IMR-90 (cell line): ENCODE results near the gene ZFPM1. TPM values are rescaled to one million over a fixed set of nuclear protein-coding genes. Genes with fewer than 3 reads are reported as not detected.
A peak's percentile ranks its signal among the peaks of the same experiment; 100 is the strongest.

Experiments used
- ATAC-seq: fragments of 200-7000 bp; cut with Tn5 transposase; 2 replicates; pipeline ENCODE4 v1.9.1; 2020; ENCODE audit warnings: low read depth, mild to moderate bottlenecking, moderate library complexity
- BruUV-seq: library from RNA; stranded (reverse); fragments of 400-500 nt; replicated peaks from 2 replicates; lab custom pipeline; 2021; lab: Mats Ljungman, UMichigan
- CTCF ChIA-PET: fragments of 300-600 bp; formaldehyde crosslinking; extraction: SDS; loops from one replicate; lab custom pipeline; 2021; ENCODE audit warnings: antibody characterized with exemption; lab: Yijun Ruan, JAX
- POLR2A ChIA-PET: fragments of 300-600 bp; sonication (Branson Sonifier 250); formaldehyde crosslinking; loops from one replicate; lab custom pipeline; 2022; ENCODE audit warnings: antibody characterized with exemption; ENCODE audit not compliant: unreplicated experiment; lab: Charles Lee
- DNase-seq: peaks from one replicate; pipeline ENCODE4 v3.0.0; 2013
- H2AFZ ChIP-seq: replicated peaks from 2 replicates; pipeline ENCODE3; 2013; ENCODE audit warnings: low read length, mild to moderate bottlenecking; ENCODE audit not compliant: poor library complexity
- H2AK5ac ChIP-seq: 2 replicates; pipeline ENCODE4 v1.6.1; 2013; ENCODE audit warnings: low read depth, low read length, inconsistent platforms
- H2AK9ac ChIP-seq: replicated peaks from 2 replicates; pipeline ENCODE3; 2013; ENCODE audit warnings: mild to moderate bottlenecking, low read depth, low read length, moderate library complexity; ENCODE audit not compliant: poor library complexity
- H2BK120ac ChIP-seq: 2 replicates; pipeline ENCODE4 v1.6.1; 2013; ENCODE audit warnings: low read depth, low read length, inconsistent platforms
- H2BK15ac ChIP-seq: 3 replicates; pipeline ENCODE4 v1.6.1; 2013; ENCODE audit warnings: low read depth, low read length, inconsistent platforms
- H2BK20ac ChIP-seq: 2 replicates; pipeline ENCODE4 v1.6.1; 2013; ENCODE audit warnings: low read depth, mild to moderate bottlenecking, inconsistent platforms, low read length, moderate library complexity
- H2BK5ac ChIP-seq: 2 replicates; pipeline ENCODE4 v1.6.1; 2013; ENCODE audit warnings: mild to moderate bottlenecking, low read depth, low read length, inconsistent platforms; ENCODE audit not compliant: poor library complexity, severe bottlenecking
- H3K14ac ChIP-seq: replicated peaks from 2 replicates; pipeline ENCODE4 v1.6.1; 2013; ENCODE audit warnings: low read depth, low read length, inconsistent platforms
- H3K18ac ChIP-seq: 2 replicates; pipeline ENCODE4 v1.6.1; 2013; ENCODE audit warnings: low read depth, low read length, control low read depth
- H3K23ac ChIP-seq: 2 replicates; pipeline ENCODE4 v1.6.1; 2013; ENCODE audit warnings: low read depth, low read length, inconsistent platforms
- H3K27ac ChIP-seq: 2 replicates; pipeline ENCODE4 v1.5.1; 2013; ENCODE audit warnings: mild to moderate bottlenecking, control low read depth, low read length; ENCODE audit not compliant: insufficient read depth
- H3K27me3 ChIP-seq: 2 replicates; pipeline ENCODE4 v1.6.1; 2013; ENCODE audit warnings: low read length; ENCODE audit not compliant: control insufficient read depth, insufficient read depth
- H3K36me3 ChIP-seq: 2 replicates; pipeline ENCODE4 v1.6.1; 2013; ENCODE audit warnings: low read length, mixed read lengths; ENCODE audit not compliant: control insufficient read depth, insufficient read depth
- H3K4ac ChIP-seq: 2 replicates; pipeline ENCODE4 v1.6.1; 2013; ENCODE audit warnings: low read depth, low read length, inconsistent platforms
- H3K4me1 ChIP-seq: 2 replicates; pipeline ENCODE4 v1.6.1; 2013; ENCODE audit warnings: low read length, mixed read lengths; ENCODE audit not compliant: control insufficient read depth, insufficient read depth
- H3K4me2 ChIP-seq: 2 replicates; pipeline ENCODE4 v1.6.1; 2013; ENCODE audit warnings: low read depth, mild to moderate bottlenecking, control low read depth, low read length, moderate library complexity
- H3K4me3 ChIP-seq: 2 replicates; pipeline ENCODE4 v1.5.1; 2013; ENCODE audit warnings: low read depth, mild to moderate bottlenecking, control low read depth, low read length, moderate library complexity; ENCODE audit not compliant: insufficient read depth
- H3K56ac ChIP-seq: 2 replicates; pipeline ENCODE4 v1.6.1; 2013; ENCODE audit warnings: low read length, inconsistent platforms; ENCODE audit not compliant: insufficient read depth; ENCODE audit errors: extremely low read depth
- H3K79me1 ChIP-seq, 2 experiments: 2 replicates each; pipeline ENCODE4 v1.6.1; 2013; ENCODE audit warnings: low read length in 2 of 2, inconsistent platforms in 1 of 2, low read depth in 1 of 2
- H3K9ac ChIP-seq: 2 replicates; pipeline ENCODE4 v1.6.1; 2013; ENCODE audit warnings: low read depth, low read length, control low read depth
- H3K9me1 ChIP-seq: 2 replicates; pipeline ENCODE4 v1.6.1; 2013; ENCODE audit warnings: low read length, inconsistent platforms; ENCODE audit not compliant: insufficient read depth
- H3K9me3 ChIP-seq: 2 replicates; pipeline ENCODE4 v1.6.1; 2013; ENCODE audit warnings: low read length; ENCODE audit not compliant: control insufficient read depth, insufficient read depth
- H4K20me1 ChIP-seq: 2 replicates; pipeline ENCODE4 v1.6.1; 2013; ENCODE audit warnings: low read length, inconsistent platforms; ENCODE audit not compliant: insufficient read depth
- H4K5ac ChIP-seq: 2 replicates; pipeline ENCODE4 v1.6.1; 2013; ENCODE audit warnings: mild to moderate bottlenecking, low read depth, low read length, control low read depth
- H4K8ac ChIP-seq, 2 experiments: 2 replicates each; pipeline ENCODE4 v1.6.1; 2013; ENCODE audit warnings: low read depth in 2 of 2, low read length in 2 of 2, control low read depth in 1 of 2, inconsistent platforms in 1 of 2
- H4K91ac ChIP-seq: 2 replicates; pipeline ENCODE4 v1.6.1; 2013; ENCODE audit warnings: low read depth, low read length, inconsistent platforms; ENCODE audit not compliant: insufficient read depth
- CHD1 ChIP-seq: IDR thresholded peaks from 2 replicates; pipeline ENCODE4 v1.6.1; 2012; ENCODE audit warnings: low read depth, low read length, improper control_type of control experiment
- FOS ChIP-seq: fragments of 150-350 bp; IDR thresholded peaks from 2 replicates; pipeline ENCODE4 v1.6.1; 2016; ENCODE audit warnings: low read depth, low read length
- MAFK ChIP-seq: IDR thresholded peaks from 2 replicates; pipeline ENCODE4 v1.6.1; 2012; ENCODE audit warnings: low read depth, low read length, improper control_type of control experiment
- MXI1 ChIP-seq: IDR thresholded peaks from 2 replicates; pipeline ENCODE4 v1.6.1; 2012; ENCODE audit warnings: low read depth, mild to moderate bottlenecking, low read length, moderate library complexity, borderline replicate concordance
- NFE2L2 ChIP-seq: fragments of 150-350 bp; IDR thresholded peaks from 2 replicates; pipeline ENCODE4 v1.6.1; 2016; ENCODE audit warnings: low read depth, mild to moderate bottlenecking, low read length
- RAD21 ChIP-seq: IDR thresholded peaks from 2 replicates; pipeline ENCODE4 v1.6.1; 2012; ENCODE audit warnings: low read length, improper control_type of control experiment
- RCOR1 ChIP-seq: IDR thresholded peaks from 2 replicates; pipeline ENCODE4 v1.6.1; 2012; ENCODE audit warnings: mild to moderate bottlenecking, low read length, improper control_type of control experiment; ENCODE audit not compliant: insufficient replicate concordance
- SMC3 ChIP-seq: fragments of 150-350 bp; IDR thresholded peaks from 2 replicates; pipeline ENCODE4 v1.6.1; 2016; ENCODE audit warnings: low read depth, mild to moderate bottlenecking, antibody characterized with exemption, low read length, moderate library complexity
- WGBS, 2 experiments: methylation state at CpG; one replicate each; pipeline versions ENCODE4 v1.1.5 to v1.1.7; 2013; ENCODE audit warnings: missing lambda C conversion rate in 2 of 2; ENCODE audit not compliant: insufficient read length in 1 of 2; ENCODE audit errors: extremely low coverage in 2 of 2; 5-methylcytosine and 5-hydroxymethylcytosine counted together
- dilution Hi-C: fragments of 300-500 bp; cut with HindIII; formaldehyde crosslinking; loops from one replicate; pipeline ENCODE4 v1.14.3; 2018; ENCODE audit warnings: low sequenced_read_pairs; ENCODE audit not compliant: unreplicated experiment
- in situ Hi-C: fragments of 300-500 bp; cut with MboI; formaldehyde crosslinking; loops from 3 replicates; pipeline ENCODE4 v1.14.3; 2019; ENCODE audit warnings: low sequenced_read_pairs, inconsistent platforms, mixed read lengths
- intact Hi-C: fragments of 100-400 bp; cut with micrococcal nuclease; formaldehyde crosslinking; loops from 2 replicates; pipeline ENCODE4 v1.10.0; 2022
- polyA plus RNA-seq, 3 experiments: library from polyadenylated mRNA; depleted of rRNA; stranded (reverse); fragments of >200 nt; gene quantifications; 2 replicates each; pipeline ENCODE4 v1.2.3, GENCODE V29; 2012; ENCODE audit warnings: low replicate concordance in 1 of 3
- total RNA-seq: library from RNA; depleted of rRNA; stranded (reverse); fragments of >200 nt; gene quantifications from 2 replicates; pipeline ENCODE4 v1.2.3, GENCODE V29; 2012
- TF ChIP-seq, protein P1 (sequence below): fragments of 150-350 bp; IDR thresholded peaks from 2 replicates; pipeline ENCODE4 v1.6.1; 2016; ENCODE audit warnings: low read depth, mild to moderate bottlenecking, low read length, moderate library complexity, borderline replicate concordance
- TF ChIP-seq, protein P2 (sequence below): fragments of 150-350 bp; IDR thresholded peaks from 2 replicates; pipeline ENCODE4 v1.6.1; 2017; ENCODE audit warnings: mild to moderate bottlenecking, antibody characterized with exemption, low read length, low read depth

ZFPM1 gene
- total and polyA plus RNA-seq, 2 of the 4 experiments (the other 2 are of a cell fraction): 0.36 to 1.1 TPM

DNA sequence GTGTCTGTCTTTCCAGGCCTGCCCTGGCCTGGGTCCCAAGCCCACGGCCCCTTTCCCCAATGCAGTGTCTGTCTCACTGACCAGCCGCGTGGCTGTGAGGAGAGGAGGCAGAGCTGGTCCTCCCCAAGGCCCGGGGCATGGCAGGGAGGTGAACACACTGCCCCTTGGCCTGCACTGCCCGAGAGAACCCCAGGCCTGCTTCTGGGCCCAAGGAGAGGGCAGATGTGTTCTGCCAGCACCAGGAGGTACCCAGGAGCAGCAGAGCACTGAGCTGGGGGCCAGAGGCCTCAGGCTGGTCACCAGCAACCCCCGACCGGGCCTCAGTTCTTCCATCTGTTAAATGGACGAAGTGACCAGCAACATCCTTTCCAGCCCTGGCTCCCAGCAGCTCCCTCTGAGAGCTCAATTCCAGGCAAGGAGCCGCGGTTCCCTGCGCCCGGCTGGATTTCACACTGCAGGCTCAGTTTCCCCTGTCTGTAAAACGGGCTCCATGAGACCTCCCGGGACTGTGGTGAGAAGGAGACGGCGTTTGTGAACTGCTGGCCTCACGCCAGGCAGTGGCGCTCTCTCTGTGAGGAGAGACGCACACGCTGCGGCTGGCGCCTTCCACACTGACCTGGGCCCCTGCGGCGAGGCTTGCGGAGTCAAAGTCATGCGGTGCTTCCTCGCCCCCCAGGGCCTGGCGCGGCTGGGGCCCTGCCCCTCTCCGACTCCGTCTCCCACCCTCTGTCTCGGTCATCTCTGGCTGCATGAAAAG, 8.1 kb upstream of the ZFPM1 start:
- Histone ChIP-seq H3K79me1 (no peaks in the 10 kb centered on the region), H3K56ac (no peak overlapping the region), H2BK15ac (no peak overlapping the region), H3K4me1 (peaks cover 6% of the 10 kb centered on the region), H4K91ac (no peak overlapping the region), H3K36me3 (peaks cover 6% of the 10 kb centered on the region; the same call in 1 of the 2 replicates), H2AFZ (peak overlapping the region; percentile 8), H3K27me3 (no peaks in the 10 kb centered on the region; the same call in 1 of the 2 replicates), H3K4me3 (no peak overlapping the region), H3K14ac (no peak overlapping the region), H2BK5ac (no peak overlapping the region), H3K9me3 (no peaks in the 10 kb centered on the region), H3K9me1 (peaks cover 2% of the 10 kb centered on the region; the same call in 1 of the 2 replicates), H2BK120ac (no peak overlapping the region), H3K18ac (no peak overlapping the region), H3K4ac (no peak overlapping the region), H2AK5ac (peak overlapping the region; percentile 21; the same call in 1 of the 2 replicates), H3K4me2 (no peak overlapping the region), H3K23ac (no peak overlapping the region), H4K8ac (no peak overlapping the region), H2AK9ac (no peak overlapping the region), H3K27ac (no peak overlapping the region), H4K5ac (no peak overlapping the region), H2BK20ac (no peak overlapping the region), H3K9ac (no peak overlapping the region), H4K20me1 (peaks cover 45% of the 10 kb centered on the region)
- 56% methylated on average over 12 of the region's 32 CpGs; no CpG with 5 or more reads in 1 of the 2 experiments for WGBS, 2 experiments
- dilution Hi-C loops (no loop called here), in situ Hi-C loops (no loop called here), intact Hi-C loops (no loop called here)
- BruUV-seq: no TSS peak
- no peak for TF ChIP-seq MAFK
- no peak for TF ChIP-seq SMC3
- no peak for TF ChIP-seq MXI1
- TF ChIP-seq RAD21: no peak
- no peak for TF ChIP-seq NFE2L2
- TF ChIP-seq, protein P1, sequence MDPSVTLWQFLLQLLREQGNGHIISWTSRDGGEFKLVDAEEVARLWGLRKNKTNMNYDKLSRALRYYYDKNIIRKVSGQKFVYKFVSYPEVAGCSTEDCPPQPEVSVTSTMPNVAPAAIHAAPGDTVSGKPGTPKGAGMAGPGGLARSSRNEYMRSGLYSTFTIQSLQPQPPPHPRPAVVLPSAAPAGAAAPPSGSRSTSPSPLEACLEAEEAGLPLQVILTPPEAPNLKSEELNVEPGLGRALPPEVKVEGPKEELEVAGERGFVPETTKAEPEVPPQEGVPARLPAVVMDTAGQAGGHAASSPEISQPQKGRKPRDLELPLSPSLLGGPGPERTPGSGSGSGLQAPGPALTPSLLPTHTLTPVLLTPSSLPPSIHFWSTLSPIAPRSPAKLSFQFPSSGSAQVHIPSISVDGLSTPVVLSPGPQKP: no peak
- TF ChIP-seq, protein P2, sequence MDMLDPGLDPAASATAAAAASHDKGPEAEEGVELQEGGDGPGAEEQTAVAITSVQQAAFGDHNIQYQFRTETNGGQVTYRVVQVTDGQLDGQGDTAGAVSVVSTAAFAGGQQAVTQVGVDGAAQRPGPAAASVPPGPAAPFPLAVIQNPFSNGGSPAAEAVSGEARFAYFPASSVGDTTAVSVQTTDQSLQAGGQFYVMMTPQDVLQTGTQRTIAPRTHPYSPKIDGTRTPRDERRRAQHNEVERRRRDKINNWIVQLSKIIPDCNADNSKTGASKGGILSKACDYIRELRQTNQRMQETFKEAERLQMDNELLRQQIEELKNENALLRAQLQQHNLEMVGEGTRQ: no peak
- no peak for TF ChIP-seq FOS
- no peak for TF ChIP-seq RCOR1
- no peak for TF ChIP-seq CHD1
- ChIA-PET CTCF (no interaction called here), POLR2A (no interaction called here)
- DNase-seq (no peak), ATAC-seq (no peak)
